A673 (cell line): ENCODE measurements around the gene HOXD1. TPM values are rescaled to one million over a fixed set of nuclear protein-coding genes. Genes with fewer than 3 reads are reported as not detected.

ENCODE experiments used
- BruUV-seq: library from RNA; stranded (reverse); fragments of 400-500 nt; replicated peaks from 2 replicates; lab custom pipeline; 2021; lab: Mats Ljungman, UMichigan
- CTCF ChIA-PET: fragments of 300-600 bp; sonication (Branson Sonifier 250); formaldehyde crosslinking; loops from one replicate; lab custom pipeline; 2022; ENCODE audit warnings: antibody characterized with exemption; lab: Charles Lee
- POLR2A ChIA-PET: fragments of 300-600 bp; sonication (Branson Sonifier 250); formaldehyde crosslinking; loops from one replicate; lab custom pipeline; 2022; ENCODE audit warnings: antibody characterized with exemption; ENCODE audit not compliant: low non-redundant PET; lab: Charles Lee
- DNase-seq: peaks from one replicate; pipeline ENCODE4 v3.0.0-alpha.2; 2015; ENCODE audit warnings: low spot score
- H3K27ac ChIP-seq: fragments of 200-600 bp; sonication (generic); 2 replicates; pipeline ENCODE4 v1.5.1; 2016; ENCODE audit warnings: mixed run types, low read depth, mild to moderate bottlenecking, mixed read lengths, antibody characterized with exemption, low read length; ENCODE audit not compliant: poor library complexity, severe bottlenecking
- H3K27me3 ChIP-seq: fragments of 200-600 bp; sonication (generic); replicated peaks from 2 replicates; pipeline ENCODE4 v1.6.1; 2017; ENCODE audit warnings: mixed run types, low read depth, mild to moderate bottlenecking, mixed read lengths, antibody characterized with exemption, low read length; ENCODE audit not compliant: insufficient read depth, poor library complexity
- H3K36me3 ChIP-seq: fragments of 200-600 bp; sonication (generic); 2 replicates; pipeline ENCODE4 v1.6.1; 2016; ENCODE audit warnings: mixed run types, mild to moderate bottlenecking, mixed read lengths, antibody characterized with exemption, low read length; ENCODE audit not compliant: insufficient read depth, poor library complexity, severe bottlenecking
- H3K4me1 ChIP-seq: fragments of 200-600 bp; sonication (generic); 2 replicates; pipeline ENCODE4 v1.6.1; 2017; ENCODE audit warnings: mixed run types, mild to moderate bottlenecking, mixed read lengths, antibody characterized with exemption, low read length; ENCODE audit not compliant: insufficient read depth, poor library complexity, severe bottlenecking
- H3K4me3 ChIP-seq: fragments of 200-600 bp; sonication (generic); 2 replicates; pipeline ENCODE4 v1.5.1; 2016; ENCODE audit warnings: low read depth, mixed run types, mild to moderate bottlenecking, mixed read lengths, low read length; ENCODE audit not compliant: poor library complexity, severe bottlenecking
- H3K9me3 ChIP-seq: fragments of 200-600 bp; sonication (generic); 2 replicates; pipeline ENCODE4 v1.6.1; 2016; ENCODE audit warnings: mixed run types, low read depth, mild to moderate bottlenecking, mixed read lengths, antibody characterized with exemption, low read length; ENCODE audit not compliant: poor library complexity, severe bottlenecking
- CTCF ChIP-seq: fragments of 300-800, 200-600 bp; sonication (generic); conservative IDR thresholded peaks from 2 replicates; pipeline ENCODE4 v1.5.1; 2017; ENCODE audit warnings: low read depth, mild to moderate bottlenecking, antibody characterized with exemption, low read length, moderate library complexity, mixed read lengths
- EZH2 ChIP-seq: fragments of 200-600 bp; sonication (generic); IDR thresholded peaks from 2 replicates; pipeline ENCODE4 v1.6.1; 2017; ENCODE audit warnings: borderline replicate concordance, low read depth, mild to moderate bottlenecking, mixed read lengths, antibody characterized with exemption, low read length; ENCODE audit not compliant: poor library complexity, severe bottlenecking
- intact Hi-C: fragments of 100-400 bp; cut with micrococcal nuclease; formaldehyde crosslinking; loops from one replicate; pipeline ENCODE4 v1.10.0; 2022; ENCODE audit not compliant: unreplicated experiment
- total RNA-seq: library from RNA; stranded (reverse); gene quantifications from 2 replicates; pipeline ENCODE4 v1.2.3, GENCODE V29; 2021

Gene HOXD1
- total RNA-seq, 1 experiment from 2014 or later = not detected

GRCh38 chr2:176147210-176147799, 41.2 kb upstream of the HOXD1 start:
- intact Hi-C loops = no loop called here
- DNase-seq = no peak
- H3K27me3 ChIP-seq = no peaks in the 10 kb centered on the region
- BruUV-seq = no TSS peak
- CTCF ChIA-PET = no interaction called here
- POLR2A ChIA-PET = no interaction called here
- H3K36me3 ChIP-seq = peaks cover 78% of the 10 kb centered on the region
- H3K4me3 ChIP-seq = no peak overlapping the region
- H3K9me3 ChIP-seq = no peaks in the 10 kb centered on the region
- H3K27ac ChIP-seq = no peak overlapping the region
- TF ChIP-seq EZH2 (no peak), CTCF (no peak)
- H3K4me1 ChIP-seq = peaks cover 35% of the 10 kb centered on the region

- CTCF ChIA-PET = no interaction called here
- BruUV-seq = no TSS peak
- Histone ChIP-seq H3K9me3 (no peaks in the 10 kb centered on the region), H3K4me3 (no peak overlapping the region), H3K4me1 (peaks cover 35% of the 10 kb centered on the region), H3K27ac (no peak overlapping the region), H3K27me3 (no peaks in the 10 kb centered on the region), H3K36me3 (peaks cover 84% of the 10 kb centered on the region)
- POLR2A ChIA-PET = interaction anchor here (0.5 kb wide), 1 partner anchor 687 kb away, joined by 4 read pairs; no protein-coding TSS in a partner anchor
- DNase-seq = no peak
- intact Hi-C loops = no loop called here
- no peak for TF ChIP-seq EZH2
- TF ChIP-seq CTCF = no peak
These were observed 40.5 kb upstream of the HOXD1 start for GRCh38 chr2:176147800-176148496.

- no peaks in the 10 kb centered on the region for H3K27me3 ChIP-seq
- POLR2A ChIA-PET = no interaction called here
These were observed 39.6 kb upstream of the HOXD1 start for GRCh38 chr2:176148751-176149421.

More at GRCh38 chr2:176148751-176149421, 39.6 kb upstream of the HOXD1 start:
- peaks cover 91% of the 10 kb centered on the region for H3K36me3 ChIP-seq
- peaks cover 32% of the 10 kb centered on the region for H3K4me1 ChIP-seq
- no peak for DNase-seq
- no TSS peak for BruUV-seq
- TF ChIP-seq EZH2 (no peak), CTCF (no peak)
- CTCF ChIA-PET = no interaction called here
- no peak overlapping the region for H3K27ac ChIP-seq
- H3K4me3 ChIP-seq = no peak overlapping the region
- intact Hi-C loops = no loop called here
- no peaks in the 10 kb centered on the region for H3K9me3 ChIP-seq
